ENCODE data around the gene SUGCT.

The SUGCT gene

DNA sequence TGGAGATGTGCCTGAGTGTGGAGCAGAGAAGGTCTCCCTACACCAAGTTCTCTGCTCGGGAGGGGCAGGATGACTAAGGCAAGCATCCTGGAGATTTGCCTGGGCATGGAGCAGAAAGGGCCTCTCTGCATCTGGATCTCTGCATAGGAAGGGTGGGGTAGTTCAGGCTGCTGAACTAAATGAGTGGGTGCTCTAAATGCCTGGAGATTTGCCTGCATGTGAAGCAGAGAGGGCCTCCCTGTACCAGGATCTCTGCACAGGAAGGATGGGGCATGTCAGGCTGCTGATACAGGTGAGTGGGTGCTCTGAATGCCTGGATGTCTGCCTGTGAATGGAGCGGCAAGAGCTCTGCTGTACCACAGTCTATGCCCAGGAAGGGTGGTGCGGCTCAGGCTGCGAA, 680.7 kb downstream of the SUGCT start:
- no peak overlapping the region for H3K9ac ChIP-seq (ENCODE audit: low read depth, low read length)
- H3K4me3 ChIP-seq (ENCODE audit: low read depth, low read length), result no peak overlapping the region
- no peaks in the 10 kb centered on the region for H3K9me3 ChIP-seq (ENCODE audit: control insufficient read depth, insufficient read depth, low read length)
- no peaks in the 10 kb centered on the region for H3K36me3 ChIP-seq (ENCODE audit: control insufficient read depth, insufficient read depth, low read length)
- H3K27me3 ChIP-seq (ENCODE audit: control insufficient read depth, insufficient read depth, low read length), result no peaks in the 10 kb centered on the region
- H3K4me1 ChIP-seq (ENCODE audit: control insufficient read depth, insufficient read depth, low read length), result no peaks in the 10 kb centered on the region

GRCh38 chr7:40822861-40823260, 688.1 kb downstream of the SUGCT start:
- Histone ChIP-seq H3K9me3 (ENCODE audit: control insufficient read depth, insufficient read depth, low read length) (no peaks in the 10 kb centered on the region), H3K27me3 (ENCODE audit: control insufficient read depth, insufficient read depth, low read length) (no peaks in the 10 kb centered on the region), H3K9ac (ENCODE audit: low read depth, low read length) (no peak overlapping the region), H3K4me1 (ENCODE audit: control insufficient read depth, insufficient read depth, low read length) (peaks cover 10% of the 10 kb centered on the region), H3K36me3 (ENCODE audit: control insufficient read depth, insufficient read depth, low read length) (no peaks in the 10 kb centered on the region), H3K4me3 (ENCODE audit: low read depth, low read length) (no peak overlapping the region)

DNA sequence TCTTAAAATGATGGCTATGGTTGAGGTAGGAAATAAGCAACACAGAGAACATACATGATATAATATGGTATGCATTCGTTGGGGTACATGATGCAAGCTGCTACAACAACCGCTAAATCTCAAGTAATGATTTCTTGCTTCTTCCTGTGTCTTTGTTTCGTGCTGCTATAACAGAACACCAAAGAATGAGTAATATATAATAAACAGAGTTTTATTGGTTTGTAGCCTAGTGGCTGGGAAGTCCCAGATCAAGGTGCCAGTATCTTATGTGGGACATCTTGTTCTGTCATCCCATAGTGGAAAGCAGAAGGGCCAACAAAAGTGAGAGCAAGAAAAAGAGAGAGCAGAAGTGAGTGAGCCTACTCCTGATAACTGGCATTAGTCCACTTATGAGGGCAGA, 689.7 kb downstream of the SUGCT start:
- Histone ChIP-seq H3K36me3 (ENCODE audit: control insufficient read depth, insufficient read depth, low read length) (no peaks in the 10 kb centered on the region), H3K4me3 (ENCODE audit: low read depth, low read length) (no peak overlapping the region), H3K9me3 (ENCODE audit: control insufficient read depth, insufficient read depth, low read length) (no peaks in the 10 kb centered on the region), H3K4me1 (ENCODE audit: control insufficient read depth, insufficient read depth, low read length) (peaks cover 10% of the 10 kb centered on the region), H3K9ac (ENCODE audit: low read depth, low read length) (no peak overlapping the region), H3K27me3 (ENCODE audit: control insufficient read depth, insufficient read depth, low read length) (no peaks in the 10 kb centered on the region)

- no peaks in the 10 kb centered on the region for H3K27me3 ChIP-seq (ENCODE audit: control insufficient read depth, insufficient read depth, low read length)
- peaks cover 10% of the 10 kb centered on the region for H3K4me1 ChIP-seq (ENCODE audit: control insufficient read depth, insufficient read depth, low read length)
- no peaks in the 10 kb centered on the region for H3K9me3 ChIP-seq (ENCODE audit: control insufficient read depth, insufficient read depth, low read length)
- no peak overlapping the region for H3K4me3 ChIP-seq (ENCODE audit: low read depth, low read length)
- no peak overlapping the region for H3K9ac ChIP-seq (ENCODE audit: low read depth, low read length)
- H3K36me3 ChIP-seq (ENCODE audit: control insufficient read depth, insufficient read depth, low read length), result no peaks in the 10 kb centered on the region
Observed at GRCh38 chr7:40826411-40827221, 691.8 kb downstream of the SUGCT start.

DNA sequence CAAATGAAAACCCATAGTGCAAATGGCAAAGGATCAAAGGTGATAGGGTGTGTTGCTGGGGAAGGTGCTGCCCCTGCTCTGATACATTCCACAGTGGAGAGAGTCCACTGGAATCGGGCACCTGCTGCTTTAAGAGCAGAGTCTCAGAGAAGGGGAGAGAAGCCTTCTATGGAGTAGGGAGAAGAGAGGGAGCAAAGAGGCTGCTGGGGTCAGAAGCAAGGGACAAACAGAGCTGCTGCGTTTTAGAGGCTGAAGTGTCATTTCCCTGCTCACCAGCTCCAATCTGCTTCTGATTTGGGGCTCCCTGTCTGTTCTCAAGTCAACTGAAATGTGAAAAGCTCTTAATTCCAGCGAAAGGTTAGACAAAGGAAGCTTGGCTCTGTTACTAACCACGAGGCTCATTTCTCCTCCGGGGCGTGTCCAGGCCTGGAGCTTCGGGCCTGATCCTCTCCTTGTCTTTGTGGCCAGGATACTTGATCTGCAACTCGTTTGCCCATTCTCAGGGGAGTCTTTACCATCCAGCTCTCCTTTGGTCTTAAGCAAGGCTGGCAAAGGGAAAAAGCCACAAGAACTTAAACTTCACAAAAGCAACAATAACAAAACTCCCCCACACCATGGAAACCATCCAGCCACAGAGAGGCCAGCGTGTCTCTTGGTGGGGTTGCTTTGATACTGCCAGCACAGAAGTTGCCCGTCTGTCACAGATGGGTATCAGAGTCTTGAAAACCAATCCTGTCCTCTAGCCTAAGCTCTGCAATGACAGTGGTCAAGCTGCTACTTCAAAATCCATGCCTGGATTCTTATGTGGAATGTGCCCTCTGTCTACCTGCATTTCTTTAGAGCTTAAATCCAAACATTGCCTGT, 692.6 kb downstream of the SUGCT start:
- no peaks in the 10 kb centered on the region for H3K9me3 ChIP-seq (ENCODE audit: control insufficient read depth, insufficient read depth, low read length)
- H3K4me3 ChIP-seq (ENCODE audit: low read depth, low read length), result no peak overlapping the region
- no peaks in the 10 kb centered on the region for H3K27me3 ChIP-seq (ENCODE audit: control insufficient read depth, insufficient read depth, low read length)
- H3K4me1 ChIP-seq (ENCODE audit: control insufficient read depth, insufficient read depth, low read length), result peaks cover 10% of the 10 kb centered on the region
- H3K36me3 ChIP-seq (ENCODE audit: control insufficient read depth, insufficient read depth, low read length), result no peaks in the 10 kb centered on the region
- H3K9ac ChIP-seq (ENCODE audit: low read depth, low read length), result no peak overlapping the region

DNA sequence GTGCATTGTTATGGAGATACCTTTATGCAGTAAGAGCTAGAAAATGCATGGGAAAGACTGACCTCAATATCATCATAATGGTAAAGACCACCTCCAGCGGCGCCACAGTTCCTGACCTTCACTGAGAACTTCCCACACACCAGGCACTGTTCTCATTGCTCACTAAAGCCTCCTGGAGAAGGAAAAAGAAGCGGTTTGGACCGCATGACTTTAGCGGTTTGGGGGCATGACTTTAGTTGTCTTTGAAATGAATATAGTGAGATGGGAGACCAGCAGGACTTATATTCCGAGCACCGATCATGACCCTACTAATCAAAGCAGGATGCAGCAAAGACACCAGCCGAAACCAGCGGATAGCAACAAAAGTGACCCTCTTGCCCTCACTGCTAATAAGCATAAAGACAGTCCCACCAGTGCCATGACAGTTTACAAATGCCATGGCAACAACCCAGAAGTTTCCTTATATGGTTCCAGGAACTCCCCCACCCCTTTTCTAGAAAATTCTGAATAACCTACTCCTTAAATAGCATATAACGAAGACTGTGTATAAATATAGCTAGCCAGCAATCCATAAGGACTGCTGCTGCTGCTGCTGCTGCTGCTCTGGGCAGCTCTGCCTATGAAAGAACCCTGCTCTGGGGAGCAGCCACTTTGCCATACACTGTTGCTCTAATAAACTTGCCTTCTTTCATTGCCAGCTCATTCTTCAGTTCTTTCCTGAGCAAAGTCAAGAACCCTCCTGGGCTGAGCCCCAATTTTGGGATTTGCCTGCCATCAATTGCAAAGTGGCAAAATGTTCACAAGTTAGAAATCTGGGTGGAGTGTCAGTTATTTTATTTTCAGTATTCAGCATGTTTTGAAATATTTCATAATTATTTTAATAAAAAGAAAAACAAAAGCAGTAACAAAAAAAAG, 694.1 kb downstream of the SUGCT start:
- Histone ChIP-seq H3K4me3 (ENCODE audit: low read depth, low read length) (no peak overlapping the region), H3K36me3 (ENCODE audit: control insufficient read depth, insufficient read depth, low read length) (no peaks in the 10 kb centered on the region), H3K9ac (ENCODE audit: low read depth, low read length) (no peak overlapping the region), H3K4me1 (ENCODE audit: control insufficient read depth, insufficient read depth, low read length) (peaks cover 21% of the 10 kb centered on the region), H3K9me3 (ENCODE audit: control insufficient read depth, insufficient read depth, low read length) (no peaks in the 10 kb centered on the region), H3K27me3 (ENCODE audit: control insufficient read depth, insufficient read depth, low read length) (no peaks in the 10 kb centered on the region)

DNA sequence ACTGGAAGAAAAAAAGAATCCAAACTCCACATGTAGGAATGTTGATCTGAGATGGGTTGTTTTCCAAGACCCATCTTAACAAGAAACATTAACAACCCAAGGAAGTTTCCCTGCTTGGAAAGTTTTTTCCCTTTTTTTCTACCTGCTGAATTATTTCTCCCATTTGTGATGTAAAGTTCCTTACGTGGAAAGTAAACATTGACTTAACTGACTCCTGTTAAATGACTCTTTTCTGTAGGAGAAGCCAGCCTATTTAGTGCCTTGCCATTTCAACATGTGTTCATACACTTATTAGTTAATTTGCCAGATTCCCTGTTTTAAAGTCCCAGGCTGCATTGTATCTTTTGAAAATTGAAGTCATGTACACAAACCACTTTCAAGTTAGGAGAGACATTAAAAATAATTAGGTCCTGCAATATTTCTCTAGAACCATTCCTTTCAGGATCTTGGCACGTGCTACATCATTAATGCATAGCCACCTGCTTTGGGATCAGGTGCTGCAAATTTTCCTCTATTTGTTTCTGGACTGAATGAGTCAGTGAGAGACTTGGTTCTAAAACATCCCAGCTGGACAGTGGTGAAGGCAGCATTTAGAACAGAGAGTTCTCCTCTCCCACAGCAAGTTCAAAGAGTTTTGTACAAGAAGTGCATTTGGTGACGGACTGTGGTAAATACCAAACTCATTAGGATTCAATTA, 698.5 kb downstream of the SUGCT start:
- Histone ChIP-seq H3K4me1 (ENCODE audit: control insufficient read depth, insufficient read depth, low read length) (peaks cover 12% of the 10 kb centered on the region), H3K27me3 (ENCODE audit: control insufficient read depth, insufficient read depth, low read length) (no peaks in the 10 kb centered on the region), H3K4me3 (ENCODE audit: low read depth, low read length) (no peak overlapping the region), H3K36me3 (ENCODE audit: control insufficient read depth, insufficient read depth, low read length) (no peaks in the 10 kb centered on the region), H3K9me3 (ENCODE audit: control insufficient read depth, insufficient read depth, low read length) (no peaks in the 10 kb centered on the region), H3K9ac (ENCODE audit: low read depth, low read length) (no peak overlapping the region)

DNA sequence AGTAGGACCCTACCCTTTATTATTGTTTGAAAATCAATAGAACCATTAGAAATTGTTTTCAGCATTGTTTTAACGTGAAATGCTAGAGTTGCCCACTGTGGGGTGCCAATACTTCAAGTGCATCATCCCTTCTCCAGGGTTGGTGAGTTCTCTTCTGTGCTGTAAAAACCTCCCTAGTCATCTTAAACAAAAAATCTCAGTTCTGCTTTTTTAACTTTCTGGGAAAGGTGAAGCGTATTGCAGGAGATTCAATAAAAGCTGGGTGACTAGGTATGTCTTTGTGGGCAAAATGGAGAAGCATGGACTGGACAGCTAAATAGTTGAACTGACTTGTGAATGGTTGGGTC, 699.1 kb downstream of the SUGCT start:
- peaks cover 12% of the 10 kb centered on the region for H3K4me1 ChIP-seq (ENCODE audit: control insufficient read depth, insufficient read depth, low read length)
- H3K9ac ChIP-seq (ENCODE audit: low read depth, low read length), result no peak overlapping the region
- H3K27me3 ChIP-seq (ENCODE audit: control insufficient read depth, insufficient read depth, low read length), result no peaks in the 10 kb centered on the region
- H3K9me3 ChIP-seq (ENCODE audit: control insufficient read depth, insufficient read depth, low read length), result no peaks in the 10 kb centered on the region
- H3K36me3 ChIP-seq (ENCODE audit: control insufficient read depth, insufficient read depth, low read length), result no peaks in the 10 kb centered on the region
- no peak overlapping the region for H3K4me3 ChIP-seq (ENCODE audit: low read depth, low read length)

- Histone ChIP-seq H3K9ac (ENCODE audit: low read depth, low read length) (no peak overlapping the region), H3K36me3 (ENCODE audit: control insufficient read depth, insufficient read depth, low read length) (no peaks in the 10 kb centered on the region), H3K27me3 (ENCODE audit: control insufficient read depth, insufficient read depth, low read length) (no peaks in the 10 kb centered on the region), H3K4me3 (ENCODE audit: low read depth, low read length) (no peak overlapping the region), H3K4me1 (ENCODE audit: control insufficient read depth, insufficient read depth, low read length) (peaks cover 12% of the 10 kb centered on the region), H3K9me3 (ENCODE audit: control insufficient read depth, insufficient read depth, low read length) (no peaks in the 10 kb centered on the region)
Observed at GRCh38 chr7:40836218-40836617, 701.4 kb downstream of the SUGCT start.

GRCh38 chr7:40839881-40840280, 705.1 kb downstream of the SUGCT start:
- Histone ChIP-seq H3K36me3 (ENCODE audit: control insufficient read depth, insufficient read depth, low read length) (no peaks in the 10 kb centered on the region), H3K9ac (ENCODE audit: low read depth, low read length) (no peak overlapping the region), H3K4me3 (ENCODE audit: low read depth, low read length) (no peak overlapping the region), H3K9me3 (ENCODE audit: control insufficient read depth, insufficient read depth, low read length) (no peaks in the 10 kb centered on the region), H3K27me3 (ENCODE audit: control insufficient read depth, insufficient read depth, low read length) (no peaks in the 10 kb centered on the region), H3K4me1 (ENCODE audit: control insufficient read depth, insufficient read depth, low read length) (no peaks in the 10 kb centered on the region)

GRCh38 chr7:40840990-40841389, 706.2 kb downstream of the SUGCT start:
- no peaks in the 10 kb centered on the region for H3K9me3 ChIP-seq (ENCODE audit: control insufficient read depth, insufficient read depth, low read length)
- no peak overlapping the region for H3K4me3 ChIP-seq (ENCODE audit: low read depth, low read length)
- no peaks in the 10 kb centered on the region for H3K36me3 ChIP-seq (ENCODE audit: control insufficient read depth, insufficient read depth, low read length)
- no peak overlapping the region for H3K9ac ChIP-seq (ENCODE audit: low read depth, low read length)
- no peaks in the 10 kb centered on the region for H3K27me3 ChIP-seq (ENCODE audit: control insufficient read depth, insufficient read depth, low read length)
- H3K4me1 ChIP-seq (ENCODE audit: control insufficient read depth, insufficient read depth, low read length), result no peaks in the 10 kb centered on the region

Data from iPS-15b (cell line).